HG03558 (cell line): ENCODE data around the gene FGFR3.

Experiments used
- ATAC-seq: cut with Tn5 transposase; IDR thresholded peaks from one replicate; pipeline ENCODE4 v1.9.1; 2021; ENCODE audit warnings: moderate number of reproducible peaks; ENCODE audit not compliant: unreplicated experiment; ENCODE audit errors: extremely low read depth

Gene FGFR3

GRCh38 chr4:1785592-1785991 lies 7.5 kb upstream of the FGFR3 start:
- ATAC-seq = no peak

GRCh38 chr4:1786544-1787362 lies 6.3 kb upstream of the FGFR3 start:
- ATAC-seq = no peak

GRCh38 chr4:1787411-1788077 lies 5.5 kb upstream of the FGFR3 start:
- no peak for ATAC-seq

GRCh38 chr4:1788254-1788973 lies 4.7 kb upstream of the FGFR3 start:
- ATAC-seq = no peak

GRCh38 chr4:1789552-1789951 lies 3.5 kb upstream of the FGFR3 start:
- no peak for ATAC-seq

GRCh38 chr4:1790005-1790404 lies 3.1 kb upstream of the FGFR3 start:
- no peak for ATAC-seq

GRCh38 chr4:1792158-1792831 lies 798 bp upstream of the FGFR3 start:
- no peak for ATAC-seq

- ATAC-seq = no peak
These were observed 375 bp downstream of the FGFR3 start for GRCh38 chr4:1793496-1793840.

GRCh38 chr4:1793940-1794808 lies 1.1 kb downstream of the FGFR3 start:
- ATAC-seq = no peak

- no peak for ATAC-seq
These were observed 1.8 kb downstream of the FGFR3 start for GRCh38 chr4:1794809-1795298.

GRCh38 chr4:1795299-1796195 lies 2.5 kb downstream of the FGFR3 start:
- ATAC-seq = no peak

- no peak for ATAC-seq
These were observed 3.6 kb downstream of the FGFR3 start for GRCh38 chr4:1796486-1797204.

GRCh38 chr4:1797298-1797860 lies 4.3 kb downstream of the FGFR3 start:
- no peak for ATAC-seq

GRCh38 chr4:1797861-1798579 lies 4.9 kb downstream of the FGFR3 start:
- ATAC-seq = no peak

GRCh38 chr4:1798580-1799386 lies 5.7 kb downstream of the FGFR3 start:
- no peak for ATAC-seq
